ENCODE measurements around the gene BCL2L1.

Gene BCL2L1

DNA sequence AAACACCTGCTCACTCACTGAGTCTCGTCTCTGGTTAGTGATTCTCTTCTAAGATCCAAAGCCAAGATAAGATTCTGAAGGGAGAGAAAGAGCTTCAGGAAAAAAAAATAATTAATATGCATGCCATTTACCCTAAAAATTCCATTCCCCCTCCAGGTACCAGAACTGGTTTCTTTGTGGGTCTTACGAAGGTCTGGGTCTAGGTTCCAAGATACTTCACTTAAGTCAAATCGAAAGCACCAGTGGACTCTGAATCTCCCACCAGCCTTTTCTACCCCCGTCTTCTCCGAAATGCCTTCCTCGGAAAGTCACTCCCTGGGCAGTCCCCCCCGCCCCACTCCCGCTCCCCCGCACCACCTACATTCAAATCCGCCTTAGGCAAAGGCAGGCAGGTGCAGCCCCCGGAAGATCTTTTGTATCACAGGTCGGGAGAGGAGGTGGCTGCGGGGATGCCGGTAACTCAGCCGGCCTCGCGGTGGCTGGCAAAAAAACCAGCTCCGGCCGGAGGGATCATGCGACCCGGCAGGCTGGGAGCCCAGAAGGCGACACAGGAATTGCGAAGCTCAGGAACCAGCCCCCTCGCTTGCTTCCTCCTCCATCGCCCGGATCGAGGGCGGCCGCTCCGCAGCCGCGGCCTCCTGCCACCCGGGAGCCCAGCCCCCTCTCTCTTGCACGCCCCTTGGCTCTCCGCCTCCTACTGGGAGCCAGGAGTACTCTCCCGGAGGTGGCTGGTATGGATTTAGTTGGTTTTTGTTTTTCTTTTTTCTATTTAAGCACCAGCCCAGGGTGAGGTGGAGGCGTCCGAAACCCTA lies at the start of gene BCL2L1:
Gene BCL2L1 (minus strand): TSS at position 612 of the 812 bp plus-strand sequence. CDS start 650 bp downstream, outside the sequence.
- no peaks in the 10 kb centered on the region for H3K27me3 ChIP-seq (replicated peaks; ENCODE audit: control insufficient read depth, insufficient read depth, low read length)
- peak within 1 kb of the TSS; percentile 75 for H3K4me3 ChIP-seq (replicated peaks; ENCODE audit: low read depth, low read length)
- TF ChIP-seq CTCF (IDR thresholded peaks at IDR 0.05; ENCODE audit: insufficient read depth, low read length, poor library complexity, severe bottlenecking): peak; percentile 58
- H3K36me3 ChIP-seq (ENCODE audit: control insufficient read depth, insufficient read depth, low read length): peaks cover 2% of the 10 kb centered on the region; the same call in 1 of the 2 replicates
- DNase-seq (ENCODE audit: extremely low read depth, insufficient read length): peak; percentile 79

GRCh38 chr20:31770243-31770642 lies 47.6 kb upstream of the BCL2L1 start:
- H3K36me3 ChIP-seq (ENCODE audit: control insufficient read depth, insufficient read depth, low read length): peaks cover 3% of the 10 kb centered on the region; the same call in 1 of the 2 replicates
- H3K4me3 ChIP-seq (replicated peaks; ENCODE audit: low read depth, low read length): no peak overlapping the region
- no peak for TF ChIP-seq CTCF (IDR thresholded peaks at IDR 0.05; ENCODE audit: insufficient read depth, low read length, poor library complexity, severe bottlenecking)
- no peaks in the 10 kb centered on the region for H3K27me3 ChIP-seq (replicated peaks; ENCODE audit: control insufficient read depth, insufficient read depth, low read length)
- DNase-seq (ENCODE audit: extremely low read depth, insufficient read length): no peak

- Histone ChIP-seq H3K4me3 (replicated peaks; ENCODE audit: low read depth, low read length) (no peak overlapping the region), H3K36me3 (ENCODE audit: control insufficient read depth, insufficient read depth, low read length) (peaks cover 4% of the 10 kb centered on the region), H3K27me3 (replicated peaks; ENCODE audit: control insufficient read depth, insufficient read depth, low read length) (no peaks in the 10 kb centered on the region)
- no peak for TF ChIP-seq CTCF (IDR thresholded peaks at IDR 0.05; ENCODE audit: insufficient read depth, low read length, poor library complexity, severe bottlenecking)
- DNase-seq (ENCODE audit: extremely low read depth, insufficient read length): no peak
These were observed 47.0 kb upstream of the BCL2L1 start for GRCh38 chr20:31769681-31770080.

DNA sequence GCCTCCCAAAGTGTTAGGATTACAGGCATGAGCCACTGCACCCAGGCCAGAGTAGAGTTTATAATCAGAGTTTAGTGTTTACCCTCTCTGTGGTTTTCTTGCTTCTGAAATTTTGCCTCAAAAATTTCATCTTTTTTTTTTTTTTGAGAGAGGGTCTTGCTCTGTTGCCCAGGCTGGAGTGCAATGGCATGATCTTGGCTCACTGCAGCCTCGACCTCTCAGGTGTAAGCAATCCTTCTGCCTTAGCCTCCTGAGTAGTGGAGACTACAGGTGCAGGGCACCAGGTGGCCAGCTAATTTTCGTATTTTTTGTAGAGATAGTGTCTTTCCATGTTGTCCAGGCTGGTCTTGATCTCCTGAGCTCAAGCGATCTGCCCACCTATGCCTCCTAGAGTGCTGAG lies 45.1 kb upstream of the BCL2L1 start:
- Histone ChIP-seq H3K36me3 (ENCODE audit: control insufficient read depth, insufficient read depth, low read length) (peaks cover 4% of the 10 kb centered on the region), H3K27me3 (replicated peaks; ENCODE audit: control insufficient read depth, insufficient read depth, low read length) (no peaks in the 10 kb centered on the region), H3K4me3 (replicated peaks; ENCODE audit: low read depth, low read length) (no peak overlapping the region)
- DNase-seq (ENCODE audit: extremely low read depth, insufficient read length): no peak
- TF ChIP-seq CTCF (IDR thresholded peaks at IDR 0.05; ENCODE audit: insufficient read depth, low read length, poor library complexity, severe bottlenecking): no peak

GRCh38 chr20:31764641-31765305 lies 42.1 kb upstream of the BCL2L1 start:
- no peak for DNase-seq (ENCODE audit: extremely low read depth, insufficient read length)
- Histone ChIP-seq H3K36me3 (ENCODE audit: control insufficient read depth, insufficient read depth, low read length) (peaks cover 4% of the 10 kb centered on the region), H3K4me3 (replicated peaks; ENCODE audit: low read depth, low read length) (no peak overlapping the region), H3K27me3 (replicated peaks; ENCODE audit: control insufficient read depth, insufficient read depth, low read length) (no peaks in the 10 kb centered on the region)
- TF ChIP-seq CTCF (IDR thresholded peaks at IDR 0.05; ENCODE audit: insufficient read depth, low read length, poor library complexity, severe bottlenecking): no peak
